K562 treated with DMSO at 1 percent for 24 hours (cell line): ENCODE measurements around the gene SERPINE3. TPM values are rescaled to one million over a fixed set of nuclear protein-coding genes. Genes with fewer than 3 reads are reported as not detected.

Experiments used
- total RNA-seq: library from RNA; unstranded; fragments of 300-600 nt; gene quantifications from 2 replicates; pipeline ENCODE4 v1.2.3, GENCODE V29; 2022; ENCODE audit warnings: low read depth; ENCODE audit not compliant: insufficient read depth

The SERPINE3 gene
- total RNA-seq: not detected in 2 replicates

DNA sequence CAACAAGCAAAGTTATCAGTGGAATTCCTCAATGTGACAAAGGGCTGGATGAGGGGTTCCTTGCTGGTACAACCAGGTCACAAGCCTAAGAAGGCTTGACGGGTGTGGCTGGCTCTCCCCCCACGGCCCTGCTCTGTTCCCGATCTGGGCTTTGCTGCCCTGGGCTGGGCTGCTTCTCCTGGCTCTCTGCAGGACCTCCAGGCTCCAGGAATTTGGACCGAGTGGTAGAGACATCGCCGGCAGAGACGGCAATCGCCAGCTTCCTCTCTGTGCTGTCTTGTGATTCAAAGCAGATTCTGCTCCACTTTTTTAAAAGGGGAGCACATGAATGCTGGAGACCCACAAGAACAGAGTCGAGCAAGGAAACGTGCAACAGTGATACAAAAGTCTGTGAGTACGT is at the start of gene SERPINE3:
Gene SERPINE3 (plus strand): TSS at position 338 of the 400 bp plus-strand sequence. CDS start 1,401 bp downstream, outside the sequence.

Other genes starting within 250 kb of the SERPINE3 start
- gene C13orf42, start 228.4 kb upstream of the SERPINE3 start, total RNA-seq: not detected in 2 replicates
- not detected in 2 replicates for gene FAM124A, start 117.3 kb upstream of the SERPINE3 start, total RNA-seq
- 13.6 and 16.0 TPM in 2 replicates for gene INTS6, start 113.3 kb downstream of the SERPINE3 start, total RNA-seq
- gene WDFY2, start 244.8 kb downstream of the SERPINE3 start, total RNA-seq: 4.9 and 5.4 TPM in 2 replicates